ENCODE measurements around the gene NRCAM. TPM values are rescaled to one million over a fixed set of nuclear protein-coding genes. Genes with fewer than 3 reads are reported as not detected.

NRCAM gene
- total RNA-seq, 1 donor from 2014 or later, result 0.26 TPM

DNA sequence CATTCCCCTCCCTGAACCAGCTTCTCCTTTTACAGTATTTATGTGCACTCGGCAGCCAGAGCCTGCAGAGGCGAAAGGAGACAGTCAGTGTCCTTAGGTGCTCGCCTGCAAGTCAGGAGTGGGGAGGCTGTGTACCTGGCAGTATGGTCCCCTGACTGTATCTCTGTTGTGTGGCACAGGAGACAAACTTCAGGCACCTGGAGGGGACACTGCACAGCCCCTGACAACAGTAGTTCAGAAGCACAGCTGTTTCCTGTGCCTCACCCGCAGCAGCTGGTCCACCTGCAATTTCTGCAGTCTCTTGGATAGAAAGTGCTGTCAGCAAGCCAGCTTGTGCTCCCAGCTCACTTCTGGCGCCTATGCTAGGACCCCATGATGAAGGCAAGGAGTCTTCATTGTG lies 252.7 kb downstream of the NRCAM start:
- TF ChIP-seq, protein P1, sequence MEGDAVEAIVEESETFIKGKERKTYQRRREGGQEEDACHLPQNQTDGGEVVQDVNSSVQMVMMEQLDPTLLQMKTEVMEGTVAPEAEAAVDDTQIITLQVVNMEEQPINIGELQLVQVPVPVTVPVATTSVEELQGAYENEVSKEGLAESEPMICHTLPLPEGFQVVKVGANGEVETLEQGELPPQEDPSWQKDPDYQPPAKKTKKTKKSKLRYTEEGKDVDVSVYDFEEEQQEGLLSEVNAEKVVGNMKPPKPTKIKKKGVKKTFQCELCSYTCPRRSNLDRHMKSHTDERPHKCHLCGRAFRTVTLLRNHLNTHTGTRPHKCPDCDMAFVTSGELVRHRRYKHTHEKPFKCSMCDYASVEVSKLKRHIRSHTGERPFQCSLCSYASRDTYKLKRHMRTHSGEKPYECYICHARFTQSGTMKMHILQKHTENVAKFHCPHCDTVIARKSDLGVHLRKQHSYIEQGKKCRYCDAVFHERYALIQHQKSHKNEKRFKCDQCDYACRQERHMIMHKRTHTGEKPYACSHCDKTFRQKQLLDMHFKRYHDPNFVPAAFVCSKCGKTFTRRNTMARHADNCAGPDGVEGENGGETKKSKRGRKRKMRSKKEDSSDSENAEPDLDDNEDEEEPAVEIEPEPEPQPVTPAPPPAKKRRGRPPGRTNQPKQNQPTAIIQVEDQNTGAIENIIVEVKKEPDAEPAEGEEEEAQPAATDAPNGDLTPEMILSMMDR (IDR thresholded peaks at IDR 0.05; ENCODE audit: insufficient read depth, low read length, severe bottlenecking), result no peak
- FAIRE-seq (no peak), DNase-seq (ENCODE audit: low read depth) (no peak)
- Histone ChIP-seq H3K27me3 (ENCODE audit: control insufficient read depth, insufficient read depth, low read length) (no peaks in the 10 kb centered on the region), H3K4me3 (ENCODE audit: low read depth, low read length) (no peak overlapping the region), H3K36me3 (ENCODE audit: control insufficient read depth, insufficient read depth, low read length) (no peaks in the 10 kb centered on the region)

DNA sequence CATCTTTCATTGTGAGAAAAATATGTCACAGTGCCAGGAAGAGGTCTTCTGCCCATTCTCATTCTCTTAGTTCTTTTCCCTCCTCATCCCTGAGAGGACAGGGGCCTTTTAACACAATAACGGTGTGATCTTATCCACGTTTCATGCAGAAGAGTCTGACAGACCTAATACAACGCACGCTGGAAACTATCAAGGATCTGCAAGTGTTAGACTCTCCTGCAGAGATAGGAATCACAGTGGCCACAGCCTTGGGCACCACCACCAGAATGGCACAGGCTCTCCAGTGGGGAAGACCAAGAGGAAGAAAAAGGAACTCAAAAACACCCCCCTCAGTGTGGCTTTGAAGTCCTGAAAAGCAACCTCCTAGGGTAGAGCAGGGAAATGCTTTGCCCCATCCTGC lies 253.5 kb downstream of the NRCAM start:
- FAIRE-seq (no peak), DNase-seq (ENCODE audit: low read depth) (no peak)
- H3K27me3 ChIP-seq (ENCODE audit: control insufficient read depth, insufficient read depth, low read length), result no peaks in the 10 kb centered on the region
- no peaks in the 10 kb centered on the region for H3K36me3 ChIP-seq (ENCODE audit: control insufficient read depth, insufficient read depth, low read length)
- H3K4me3 ChIP-seq (ENCODE audit: low read depth, low read length), result no peak overlapping the region
- TF ChIP-seq, protein P1 (IDR thresholded peaks at IDR 0.05; ENCODE audit: insufficient read depth, low read length, severe bottlenecking), result no peak

DNA sequence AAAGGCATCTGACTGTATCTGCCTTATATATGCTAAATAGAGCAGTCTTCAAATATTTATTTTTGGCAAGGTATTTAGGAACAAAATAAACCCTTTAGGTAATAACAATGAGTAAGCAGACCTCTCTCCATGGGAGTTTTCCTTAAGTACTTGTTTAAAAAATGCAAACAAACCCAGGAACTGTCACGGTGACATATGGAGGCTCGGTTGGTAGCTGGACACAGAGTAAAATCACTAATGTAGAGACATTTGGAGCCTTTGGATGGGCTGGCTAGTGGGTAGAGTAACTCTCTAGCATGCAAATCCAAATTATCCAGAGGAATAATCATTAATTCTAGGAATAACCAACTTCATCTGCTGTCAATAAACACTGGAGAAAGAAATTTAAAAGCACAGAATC lies 254.5 kb downstream of the NRCAM start:
- DNase-seq (ENCODE audit: low read depth) (no peak), FAIRE-seq (no peak)
- TF ChIP-seq, protein P1 (IDR thresholded peaks at IDR 0.05; ENCODE audit: insufficient read depth, low read length, severe bottlenecking), result no peak
- Histone ChIP-seq H3K4me3 (ENCODE audit: low read depth, low read length) (no peak overlapping the region), H3K27me3 (ENCODE audit: control insufficient read depth, insufficient read depth, low read length) (no peaks in the 10 kb centered on the region), H3K36me3 (ENCODE audit: control insufficient read depth, insufficient read depth, low read length) (no peaks in the 10 kb centered on the region)

DNA sequence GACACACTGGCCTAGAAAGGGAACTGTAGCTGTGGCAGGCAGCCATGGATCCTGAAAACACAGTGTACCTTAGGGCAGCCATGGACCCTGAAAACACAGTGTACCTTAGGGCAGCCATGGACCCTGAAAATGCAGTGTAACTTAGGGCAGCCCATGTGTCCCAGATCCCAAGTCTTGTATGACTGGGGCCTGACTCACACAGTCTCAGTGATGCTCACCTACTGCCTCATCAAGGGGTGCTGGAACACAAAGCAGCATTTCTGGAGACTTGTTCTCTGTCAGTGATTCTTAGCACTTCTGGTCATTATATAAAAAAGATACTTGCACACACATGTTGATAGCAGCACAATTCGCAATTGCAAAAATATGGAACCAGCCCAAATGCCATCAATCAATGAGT lies 255.9 kb downstream of the NRCAM start:
- Histone ChIP-seq H3K4me3 (ENCODE audit: low read depth, low read length) (no peak overlapping the region), H3K36me3 (ENCODE audit: control insufficient read depth, insufficient read depth, low read length) (no peaks in the 10 kb centered on the region), H3K27me3 (ENCODE audit: control insufficient read depth, insufficient read depth, low read length) (no peaks in the 10 kb centered on the region)
- TF ChIP-seq, protein P1 (IDR thresholded peaks at IDR 0.05; ENCODE audit: insufficient read depth, low read length, severe bottlenecking), result no peak
- FAIRE-seq, result no peak
- peak; percentile 62 for DNase-seq (ENCODE audit: low read depth)

DNA sequence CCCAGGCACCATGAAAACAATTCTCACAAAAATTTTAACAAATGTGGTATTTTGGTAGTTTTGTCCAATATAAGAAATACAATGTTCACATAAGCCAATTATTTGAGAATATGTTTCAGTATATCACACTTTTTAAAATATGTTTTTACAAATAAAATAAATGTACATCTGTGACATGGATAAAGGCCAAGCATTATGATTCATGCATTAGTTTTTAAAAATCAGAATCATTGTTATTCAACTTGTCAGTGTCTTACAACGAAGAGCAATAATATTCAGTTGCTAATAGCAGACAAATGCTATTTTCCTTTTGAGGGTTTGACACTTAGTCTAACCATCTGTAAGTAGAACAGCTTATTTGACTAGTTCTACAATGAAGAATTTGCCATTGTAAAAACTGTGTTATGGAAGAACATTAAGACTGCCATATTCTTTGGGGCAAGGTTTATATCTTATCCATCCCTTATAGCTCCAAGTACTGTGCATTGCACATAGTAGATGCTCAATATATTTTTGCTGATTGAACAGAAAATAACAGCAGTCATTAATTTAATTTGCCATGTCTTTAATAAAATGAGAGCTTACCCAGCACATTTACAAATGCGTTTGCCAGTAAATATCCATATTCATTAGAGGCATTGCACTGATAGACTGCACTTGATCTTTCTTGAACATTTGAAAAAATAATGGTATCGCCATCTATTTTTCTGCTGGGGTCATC lies 258.7 kb downstream of the NRCAM start:
- H3K36me3 ChIP-seq (ENCODE audit: control insufficient read depth, insufficient read depth, low read length), result no peaks in the 10 kb centered on the region
- TF ChIP-seq, protein P1 (IDR thresholded peaks at IDR 0.05; ENCODE audit: insufficient read depth, low read length, severe bottlenecking), result no peak
- no peaks in the 10 kb centered on the region for H3K27me3 ChIP-seq (ENCODE audit: control insufficient read depth, insufficient read depth, low read length)
- FAIRE-seq (no peak), DNase-seq (ENCODE audit: low read depth) (peak; percentile 24)
- no peak overlapping the region for H3K4me3 ChIP-seq (ENCODE audit: low read depth, low read length)

DNA sequence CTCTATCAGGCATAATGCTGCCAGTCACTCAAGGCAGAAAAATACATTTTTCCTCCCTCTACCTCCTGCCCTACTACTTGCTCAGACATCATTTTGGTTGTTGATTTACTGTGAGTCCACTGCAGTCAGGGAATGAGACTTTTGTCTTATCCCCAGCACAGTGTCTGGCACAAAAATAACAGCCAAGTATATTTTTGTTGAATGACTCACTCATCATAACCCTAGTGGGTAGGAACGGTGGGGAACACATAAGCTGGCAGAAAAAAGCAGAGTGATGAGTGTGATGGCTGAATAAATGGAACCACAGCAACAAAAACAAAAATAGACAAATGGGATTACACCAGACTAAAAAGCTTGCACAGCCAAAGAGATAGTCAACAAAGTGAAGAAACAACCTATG lies 260.2 kb downstream of the NRCAM start:
- peak; percentile 15 for DNase-seq (ENCODE audit: low read depth)
- no peaks in the 10 kb centered on the region for H3K27me3 ChIP-seq (ENCODE audit: control insufficient read depth, insufficient read depth, low read length)
- FAIRE-seq, result no peak
- TF ChIP-seq, protein P1 (IDR thresholded peaks at IDR 0.05; ENCODE audit: insufficient read depth, low read length, severe bottlenecking), result no peak
- no peak overlapping the region for H3K4me3 ChIP-seq (ENCODE audit: low read depth, low read length)
- H3K36me3 ChIP-seq (ENCODE audit: control insufficient read depth, insufficient read depth, low read length), result no peaks in the 10 kb centered on the region
